Pons (tissue), 1 donor: ENCODE measurements around the gene TBL1X.
"Not testable (repeated sequence)": the region's sequence is repeated elsewhere in the genome, so short reads cannot be mapped to it uniquely, and the experiment has no call there.

Experiments used
- DNase-seq: peaks from one replicate; pipeline ENCODE4 v3.0.0-alpha.2; 2016; ENCODE audit warnings: low spot score

The TBL1X gene

DNA sequence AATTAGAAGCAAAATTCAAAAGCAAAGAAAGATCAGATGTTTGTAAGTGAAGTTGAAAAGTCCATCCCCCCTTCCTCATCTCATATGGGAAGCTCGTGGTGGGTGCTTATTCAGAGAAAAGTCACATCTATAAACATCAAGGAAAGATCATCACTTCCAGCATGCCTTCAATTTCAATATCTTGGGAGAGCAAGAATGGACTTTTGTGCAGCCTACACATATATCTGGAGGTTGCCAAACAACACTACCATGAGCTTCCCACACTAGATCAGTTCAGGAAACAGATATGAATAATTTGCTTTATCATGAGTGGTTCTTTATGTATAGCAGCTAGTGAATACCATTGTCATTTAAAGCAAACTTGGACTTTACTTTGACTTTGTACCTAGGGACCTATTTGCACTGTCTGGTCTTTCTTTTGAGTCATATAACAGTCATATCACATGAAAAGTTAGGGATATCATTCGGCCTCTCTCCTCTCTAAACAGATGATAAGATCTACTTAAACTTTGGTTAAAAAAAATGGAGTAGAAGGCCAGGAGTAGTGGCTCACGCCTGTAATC lies 5.6 kb upstream of the TBL1X start:
- DNase-seq: no peak

DNA sequence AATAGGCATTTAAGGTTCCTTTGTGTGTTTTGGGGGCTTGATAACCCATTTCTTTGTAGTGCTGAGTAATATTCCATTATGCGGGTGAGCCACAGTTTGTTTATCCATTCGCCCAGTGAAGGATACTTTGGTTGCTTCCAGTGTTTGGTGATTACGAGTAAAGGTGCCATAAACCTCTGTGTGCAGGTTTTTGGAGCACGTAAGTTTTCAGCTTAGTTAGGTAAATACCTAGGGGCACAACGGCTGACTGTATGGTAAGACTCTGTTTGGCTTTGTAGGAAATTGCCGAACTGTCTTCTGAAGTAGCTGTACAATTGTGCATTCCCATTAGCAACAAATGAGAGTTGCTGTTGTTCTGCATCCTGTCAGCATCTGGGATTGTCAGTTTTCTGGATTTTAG lies 3.8 kb upstream of the TBL1X start:
- no peak for DNase-seq

DNA sequence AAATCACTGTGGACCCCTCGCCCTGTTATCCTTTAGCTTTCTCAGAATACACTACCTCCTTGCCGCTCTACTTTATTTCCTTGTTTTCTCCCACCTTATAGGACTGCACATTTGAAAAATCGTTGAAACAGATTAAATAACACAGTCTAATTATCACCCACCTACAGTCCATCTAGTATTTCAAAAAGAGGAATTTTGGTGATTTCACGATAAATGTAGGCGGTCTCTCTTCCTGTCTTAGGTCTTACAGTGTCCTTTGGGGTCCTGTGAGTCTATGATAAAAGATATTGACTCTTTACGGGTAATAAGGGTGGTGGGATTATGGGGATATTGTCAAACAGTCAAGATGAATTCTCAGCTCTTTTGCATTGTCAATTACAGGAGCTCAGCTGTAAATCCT lies 2.4 kb upstream of the TBL1X start:
- no peak for DNase-seq

DNA sequence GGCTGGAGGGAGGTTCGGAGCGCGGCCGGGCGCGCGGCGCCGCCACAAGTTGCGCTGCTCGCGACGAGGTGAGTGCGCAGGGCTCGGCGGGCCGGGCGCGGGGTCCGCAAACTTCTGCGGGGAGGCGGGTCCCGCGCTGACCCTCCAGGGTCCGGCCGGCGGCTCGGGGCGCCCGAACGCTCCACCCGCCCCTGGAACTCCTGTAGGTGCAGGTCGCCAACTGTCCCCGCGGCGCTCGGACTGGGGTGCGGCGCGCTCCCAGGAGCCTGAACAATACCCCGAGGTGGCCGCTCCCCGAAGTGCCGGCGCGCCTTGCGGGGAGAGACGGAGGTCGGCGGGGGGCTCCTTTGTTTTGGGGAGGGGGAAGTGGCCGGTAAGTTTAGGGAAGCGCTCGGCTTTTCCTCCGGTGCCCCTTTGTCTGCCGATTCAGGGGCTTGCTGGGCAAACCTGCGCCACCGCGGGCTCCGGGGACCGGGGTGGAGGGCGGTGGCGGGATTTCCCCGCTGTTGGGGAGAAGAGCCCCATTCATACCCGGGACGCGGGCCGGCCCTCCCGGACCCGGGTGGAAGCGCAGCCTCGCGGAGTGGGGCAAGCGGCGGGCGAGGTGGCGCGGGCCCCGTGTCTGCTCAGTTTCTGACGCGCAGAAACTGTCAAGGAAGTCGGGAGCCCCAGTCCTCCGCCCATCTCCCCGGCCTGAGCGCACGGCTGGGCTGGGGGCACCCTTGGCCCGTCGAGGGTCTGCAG lies 694 bp downstream of the TBL1X start:
- no peak for DNase-seq

DNA sequence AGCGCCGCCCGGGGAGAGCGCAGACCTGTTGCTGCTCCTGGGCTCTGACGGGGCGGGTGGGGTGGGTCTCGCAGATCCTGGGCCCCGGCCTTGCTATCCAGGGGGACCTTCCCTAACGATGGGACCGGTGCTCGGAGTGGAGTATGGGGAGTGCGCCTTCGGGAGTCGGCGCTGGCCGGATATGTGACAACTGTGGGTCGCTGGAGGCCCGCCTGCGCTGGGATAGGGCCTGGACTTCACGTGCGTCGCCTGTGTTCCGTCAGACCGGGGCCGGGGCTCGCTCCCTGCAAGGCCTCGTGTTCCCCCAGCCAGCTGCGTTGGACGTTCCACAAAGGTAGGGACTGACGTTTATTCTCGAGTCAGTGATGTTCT lies 1.3 kb downstream of the TBL1X start:
- DNase-seq: no peak

DNA sequence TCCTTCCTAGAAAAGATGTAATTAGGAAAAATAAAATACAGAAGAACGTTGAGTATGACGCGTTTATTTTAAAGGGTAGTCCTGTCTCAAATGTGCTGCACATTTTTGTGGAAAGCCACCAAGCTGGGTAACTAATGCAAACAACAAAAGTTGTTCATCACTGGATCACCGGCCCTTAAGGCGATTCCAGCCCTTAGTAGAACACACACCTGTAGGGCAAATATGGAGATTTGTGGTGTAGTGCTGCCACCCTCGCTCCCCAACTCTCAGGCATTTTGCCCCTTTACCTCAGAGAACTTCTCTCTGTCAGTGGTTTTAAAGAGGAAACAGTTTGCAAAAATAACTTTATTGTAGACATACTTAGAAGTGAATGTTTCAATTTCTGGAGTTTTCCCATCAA lies 1.9 kb downstream of the TBL1X start:
- DNase-seq: no peak

DNA sequence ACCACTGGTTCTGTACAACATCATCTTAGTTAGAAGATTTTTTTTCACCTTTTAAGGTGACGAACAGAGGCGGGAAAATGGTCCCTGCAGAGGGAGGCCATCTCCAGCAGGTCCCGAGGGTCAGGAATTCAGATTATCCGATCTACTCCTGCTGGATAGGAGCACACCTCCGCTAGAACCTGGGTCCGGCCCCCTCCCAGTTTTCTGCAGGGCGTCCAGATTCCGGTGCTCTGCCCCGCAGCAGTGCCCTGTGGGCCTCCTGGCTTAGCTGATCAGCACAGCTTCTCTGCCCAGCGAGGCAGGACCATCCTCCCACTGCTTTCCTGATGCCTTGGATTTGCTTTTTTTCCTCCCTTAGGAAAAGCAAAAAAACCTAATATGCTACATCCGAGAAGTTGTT lies 2.3 kb downstream of the TBL1X start:
- DNase-seq: no peak

DNA sequence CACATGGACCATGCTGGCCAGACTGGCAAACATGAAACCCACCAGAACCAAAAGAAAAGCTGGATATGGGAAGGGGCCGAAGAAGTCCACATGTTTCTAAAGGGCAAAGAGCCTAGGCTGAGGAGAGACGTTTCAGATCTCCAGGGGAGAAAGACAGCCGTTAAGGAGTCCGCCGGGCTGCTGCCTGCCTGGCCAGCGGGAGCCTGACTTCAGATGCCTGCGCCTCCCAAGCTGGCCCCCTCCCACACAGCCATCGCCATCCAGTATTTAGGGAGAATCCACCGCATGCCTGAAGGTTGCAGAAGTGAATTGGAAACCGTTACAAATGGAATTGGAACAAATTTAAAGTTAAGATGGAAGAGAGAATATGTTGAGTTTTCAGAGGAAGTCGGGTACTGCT lies 2.9 kb downstream of the TBL1X start:
- DNase-seq: no peak

DNA sequence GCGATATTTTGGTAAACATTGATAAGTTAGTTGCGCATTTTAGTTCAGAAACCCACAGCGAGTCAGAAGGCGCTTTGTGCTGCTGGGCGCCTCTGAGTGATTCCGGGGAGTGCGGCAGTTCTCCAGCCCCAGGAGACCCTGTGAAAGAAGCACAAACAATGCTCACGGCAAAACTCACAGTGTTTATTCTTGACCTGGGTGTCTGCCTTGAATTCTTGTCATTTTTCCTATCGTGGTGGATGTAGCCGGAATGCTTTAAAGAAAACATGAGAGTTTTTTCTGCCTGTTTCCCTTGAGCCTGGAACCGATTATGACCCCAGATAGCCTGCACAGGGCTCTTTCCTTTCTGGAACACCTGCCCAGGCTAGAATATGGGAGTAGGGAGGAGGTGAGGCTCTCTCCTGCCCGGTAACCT lies 6.7 kb downstream of the TBL1X start:
- DNase-seq: no peak

DNA sequence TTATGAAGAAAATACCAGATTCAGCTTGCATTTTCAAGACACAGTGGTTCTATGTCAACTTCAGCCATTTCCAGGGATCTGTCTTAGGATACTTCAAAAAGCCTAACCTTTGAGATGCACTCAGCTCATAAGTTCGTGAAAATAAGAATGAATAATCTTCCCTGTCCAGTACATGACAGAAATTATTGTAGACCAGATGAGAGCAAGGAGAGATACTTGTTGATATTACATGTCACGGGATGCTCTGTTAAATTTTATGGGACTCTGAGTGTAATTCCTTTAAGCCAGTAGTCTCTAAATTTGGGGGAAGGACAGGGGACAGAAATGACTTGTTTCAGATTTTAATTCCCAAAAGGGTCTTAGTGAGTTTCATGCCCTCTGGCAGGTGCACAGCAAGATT lies 8.8 kb downstream of the TBL1X start:
- no peak for DNase-seq

DNA sequence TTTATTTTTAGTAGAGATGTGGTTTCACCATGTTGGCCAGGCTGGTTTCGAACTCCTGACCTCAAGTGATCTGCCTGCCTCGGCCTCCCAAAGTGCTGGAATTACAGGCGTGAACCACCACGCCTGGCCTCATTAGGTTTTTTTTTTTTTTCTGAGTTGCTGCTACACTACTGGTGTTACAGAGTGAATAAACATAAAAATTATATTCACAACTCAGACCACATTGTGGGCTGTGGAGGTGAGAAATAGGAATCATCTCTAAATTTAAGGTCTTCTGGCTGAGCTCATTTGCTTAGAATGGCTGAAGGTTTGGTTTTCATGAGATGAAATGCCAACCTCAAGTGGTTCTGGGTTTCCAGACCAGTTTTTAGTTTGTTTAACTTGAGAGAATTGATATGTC lies 10.6 kb downstream of the TBL1X start:
- DNase-seq: not testable (repeated sequence)

DNA sequence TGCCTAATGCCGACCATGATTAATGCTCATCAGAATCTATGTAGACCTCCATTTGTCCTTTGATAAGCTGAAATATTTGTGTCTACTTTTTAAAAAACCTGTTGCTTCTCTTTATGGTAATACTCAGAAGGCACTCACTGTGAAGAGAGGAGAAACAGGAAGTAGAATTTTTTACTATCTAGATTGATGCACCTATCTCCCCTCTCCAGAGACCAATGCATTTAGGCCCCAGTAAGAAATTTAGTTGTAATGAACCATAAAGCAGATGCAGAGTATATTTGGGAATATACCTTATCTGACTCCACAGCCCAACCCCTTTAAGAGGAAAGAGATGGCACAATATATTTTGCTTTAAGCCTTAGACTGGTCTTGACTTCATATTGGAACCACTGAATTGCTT lies 11.1 kb downstream of the TBL1X start:
- DNase-seq: no peak

DNA sequence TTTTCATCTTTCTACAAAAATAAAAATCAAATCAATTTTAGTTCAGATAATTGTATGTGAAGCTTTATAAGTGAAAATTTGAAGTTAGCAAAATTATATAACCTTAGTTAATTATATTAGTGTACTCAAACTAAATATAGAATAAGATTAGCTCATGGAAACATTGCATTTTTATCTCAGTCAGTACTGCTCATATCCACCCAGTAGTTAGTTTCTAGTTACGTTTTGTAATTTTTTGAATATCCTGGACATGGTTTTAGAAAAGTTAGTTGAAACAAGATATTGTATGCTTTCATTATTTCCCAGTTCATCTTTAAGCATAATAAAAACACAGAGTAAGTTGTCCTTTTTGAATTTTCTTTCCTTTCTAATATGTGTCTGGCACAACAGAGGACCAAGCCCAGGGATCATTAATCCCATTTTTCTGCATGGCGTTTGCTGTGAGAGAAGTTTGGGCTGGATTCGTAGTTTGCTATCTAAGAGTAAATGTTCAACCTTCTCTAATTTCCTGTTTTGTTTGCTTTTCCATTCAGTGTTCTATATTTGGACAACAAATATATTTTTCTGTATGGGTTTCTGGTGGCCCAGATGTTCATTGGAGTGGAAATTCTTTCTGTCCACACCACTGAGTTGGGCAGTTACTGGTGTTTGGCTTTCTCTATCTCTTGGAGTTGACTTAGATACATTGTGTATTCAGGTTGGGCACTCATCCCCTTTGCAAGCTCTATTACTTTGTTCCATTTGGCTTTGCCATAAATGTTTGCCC lies 12.1 kb downstream of the TBL1X start:
- DNase-seq: no peak

DNA sequence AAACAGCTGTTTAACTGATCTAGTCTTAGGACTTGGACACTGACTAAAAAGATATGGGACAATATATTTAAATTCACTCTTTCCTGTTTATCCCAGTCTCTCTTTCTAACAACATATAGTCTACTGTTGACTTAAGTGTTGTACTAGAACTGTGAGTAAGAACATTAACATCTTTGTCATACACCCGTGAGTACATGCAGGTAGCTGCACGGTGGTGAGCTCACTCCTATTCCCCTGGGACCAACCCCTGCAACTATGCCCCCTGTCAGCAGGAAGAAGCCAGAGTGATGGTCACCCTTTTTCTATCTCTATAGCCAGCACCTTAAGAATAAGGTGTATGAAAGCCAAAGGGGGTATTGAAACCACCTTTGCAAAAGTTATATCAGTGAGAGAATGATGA lies 17.6 kb downstream of the TBL1X start:
- no peak for DNase-seq

DNA sequence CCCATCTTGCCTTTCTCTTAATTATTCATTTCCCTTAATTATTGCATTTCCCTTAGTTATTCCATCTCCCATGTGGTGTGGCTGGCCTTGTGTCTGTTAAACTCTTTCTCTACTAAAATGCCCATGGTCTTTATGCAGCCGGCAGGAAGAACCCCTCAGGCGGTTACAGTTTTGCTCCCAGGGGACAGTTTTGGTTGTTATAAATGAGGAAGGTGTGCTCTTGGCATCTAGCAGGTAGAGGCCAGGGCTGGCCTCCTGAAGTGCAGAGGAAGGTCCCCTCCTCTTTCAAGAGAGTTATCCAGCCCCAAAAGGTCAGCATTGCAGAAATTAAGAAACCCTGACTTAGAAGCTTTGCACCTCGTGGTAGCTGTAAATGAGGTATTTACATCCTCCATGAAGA lies 18.0 kb downstream of the TBL1X start:
- DNase-seq: no peak

DNA sequence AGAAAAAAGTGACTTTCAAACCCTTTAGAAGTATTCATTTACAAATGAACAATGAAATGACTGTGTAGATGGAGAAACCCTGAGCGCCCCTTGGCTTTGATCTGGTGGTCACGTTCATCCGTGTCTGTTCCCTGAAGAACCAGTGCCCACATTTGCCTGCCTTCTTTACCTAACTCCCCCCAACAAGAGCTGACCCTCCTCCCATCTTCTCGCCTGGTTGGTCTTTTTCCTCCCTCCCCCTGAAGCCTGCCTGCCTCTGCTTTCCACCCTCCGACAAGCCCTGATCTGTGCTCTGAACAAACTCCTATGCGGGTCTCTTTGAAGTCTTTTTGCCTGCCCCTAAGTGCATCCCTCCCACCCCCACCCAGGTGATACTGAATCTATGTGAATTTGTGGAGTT lies 18.5 kb downstream of the TBL1X start:
- DNase-seq: no peak

DNA sequence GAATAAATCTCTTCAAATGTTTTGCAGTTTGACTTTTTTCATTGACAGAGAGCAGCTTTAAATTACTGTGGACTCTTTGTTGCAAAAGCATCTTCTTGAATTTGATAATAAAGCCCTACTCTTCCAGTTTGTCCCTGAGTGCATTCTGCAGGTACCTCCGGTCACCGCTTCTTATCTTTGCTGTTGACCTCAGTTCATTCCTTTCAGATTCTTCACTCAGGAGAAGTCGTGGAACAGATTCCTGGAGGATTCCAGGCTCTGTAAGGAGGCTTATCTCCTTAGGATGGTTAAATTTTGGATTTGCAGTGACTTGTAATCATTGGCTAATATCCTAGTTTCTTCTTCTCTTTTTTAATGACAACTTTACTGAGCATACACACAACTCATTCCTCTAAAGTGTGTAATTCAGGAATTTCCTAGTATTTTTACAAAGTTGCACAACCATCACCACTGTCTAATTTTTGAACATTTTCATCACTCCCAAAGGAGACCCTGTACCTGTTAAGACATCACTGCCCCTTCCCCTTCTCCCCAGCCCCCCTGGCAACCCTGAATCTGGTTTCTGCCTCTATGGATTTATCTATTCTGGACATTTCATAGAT lies 22.0 kb downstream of the TBL1X start:
- no peak for DNase-seq

DNA sequence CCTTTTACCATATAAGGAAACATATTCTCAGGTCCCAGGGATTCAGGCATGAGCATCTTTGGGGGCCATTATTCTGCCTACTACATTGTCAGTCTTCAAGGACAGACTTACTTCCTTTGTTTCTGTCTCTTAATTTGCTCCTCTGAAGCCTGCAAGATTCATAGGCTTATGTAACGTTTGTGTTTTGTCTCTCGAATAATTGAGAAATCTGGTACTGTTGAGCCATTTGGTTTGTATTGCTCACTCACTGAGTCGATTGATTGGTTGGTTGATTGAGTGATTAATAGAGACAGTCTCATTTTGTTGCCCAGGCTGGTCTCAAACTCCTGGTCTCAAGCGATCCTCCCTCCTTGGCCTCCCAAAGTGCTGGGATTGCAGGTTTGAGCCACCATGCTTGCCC lies 23.7 kb downstream of the TBL1X start:
- DNase-seq: no peak

DNA sequence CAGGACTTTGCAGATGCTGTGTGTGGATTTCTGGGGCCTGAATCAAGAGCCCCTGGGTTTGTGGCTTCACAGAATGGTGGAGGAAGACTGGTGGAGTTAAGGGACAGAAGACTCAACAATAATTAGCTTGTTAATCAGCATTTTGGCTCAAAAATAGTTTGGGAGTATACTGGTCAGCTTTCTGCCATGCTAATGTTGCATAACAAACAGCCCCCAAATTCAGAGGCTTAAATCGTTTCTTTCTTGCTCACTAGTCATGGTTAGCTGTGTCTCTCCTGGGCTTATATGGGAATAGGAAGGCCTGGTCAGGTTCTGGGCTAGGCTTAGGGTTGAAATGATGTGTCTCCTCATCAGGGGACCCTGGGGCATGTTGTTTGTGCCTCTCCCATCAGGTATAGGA lies 24.4 kb downstream of the TBL1X start:
- no peak for DNase-seq

DNA sequence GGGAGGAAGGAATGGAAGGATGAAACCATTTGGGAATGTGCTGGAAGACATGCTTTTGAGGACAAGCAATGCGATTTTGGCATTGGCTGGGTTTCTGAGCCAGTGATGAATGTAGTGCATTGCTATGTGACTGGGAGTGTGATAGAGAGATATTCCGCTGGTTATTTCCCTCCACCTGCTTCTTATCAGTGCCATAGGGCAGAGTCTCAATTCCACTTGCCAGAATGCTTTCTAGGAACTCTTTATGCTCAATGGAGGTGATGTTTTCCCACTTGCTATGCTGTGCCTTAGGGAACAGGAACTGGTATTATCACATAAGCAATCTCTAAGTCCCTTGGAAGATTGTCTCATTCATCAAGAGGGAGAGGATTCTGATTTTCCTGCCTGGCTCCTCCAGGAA lies 28.0 kb downstream of the TBL1X start:
- DNase-seq: no peak

DNA sequence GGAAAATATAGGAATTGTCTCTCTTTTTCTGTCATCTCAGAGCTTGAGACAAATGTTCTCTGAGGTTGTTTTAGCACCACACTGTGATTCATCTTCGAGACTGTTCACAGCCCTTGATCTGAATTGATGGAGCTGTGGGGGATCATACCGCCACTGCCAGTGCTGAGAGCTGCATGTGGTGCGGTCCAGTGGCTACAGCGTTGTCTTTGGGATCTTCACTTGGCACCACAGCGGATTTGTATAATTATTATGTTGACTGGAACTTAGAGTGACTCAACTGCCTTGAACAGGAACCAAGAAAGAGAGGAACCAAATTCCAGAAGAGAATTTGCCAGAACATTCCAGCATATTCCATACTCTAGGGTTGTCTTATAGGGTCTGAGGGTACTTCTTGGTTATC lies 29.1 kb downstream of the TBL1X start:
- no peak for DNase-seq

DNA sequence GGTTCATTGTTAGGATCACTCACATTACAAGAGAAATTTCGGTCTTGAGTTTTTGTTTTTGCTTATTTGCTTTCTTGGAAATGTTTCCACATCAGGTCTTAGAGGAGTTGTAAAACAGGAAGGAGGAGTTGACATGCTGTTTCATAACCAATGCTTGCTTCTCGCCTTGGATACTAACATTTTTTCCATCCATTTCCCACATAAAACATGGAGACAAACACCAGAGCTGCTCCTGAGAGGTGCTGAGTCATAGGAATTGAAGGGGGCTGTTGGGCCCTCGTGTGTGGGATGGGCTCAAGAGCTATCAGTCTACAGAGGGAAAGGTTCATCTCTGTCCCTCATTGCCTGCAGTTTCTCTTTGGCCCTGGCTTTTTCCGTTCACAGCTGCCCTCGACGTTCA lies 29.9 kb downstream of the TBL1X start:
- DNase-seq: no peak

DNA sequence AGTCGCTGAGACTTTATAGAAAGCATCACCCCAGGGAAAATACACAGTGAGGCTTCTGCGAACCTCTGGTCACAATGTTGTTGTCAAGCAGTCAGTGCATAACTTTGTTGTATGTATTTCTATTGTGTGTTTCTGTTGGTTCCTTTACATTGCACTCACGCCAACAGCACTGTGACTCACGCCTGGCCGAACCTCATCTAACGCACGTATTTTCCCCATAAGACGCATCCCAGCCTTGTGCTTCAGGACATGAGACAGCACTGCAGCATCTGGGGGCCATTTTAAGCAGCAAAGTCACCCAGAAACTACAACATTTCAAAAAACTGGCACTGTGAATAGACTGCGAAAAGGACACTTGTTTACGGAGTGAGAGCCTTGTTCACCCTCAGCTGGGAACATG lies 30.6 kb downstream of the TBL1X start:
- DNase-seq: no peak
